ENCODE data around the gene ACSL5. TPM values are rescaled to one million over a fixed set of nuclear protein-coding genes. Genes with fewer than 3 reads are reported as not detected.
A peak's percentile ranks its signal among the peaks of the same experiment; 100 is the strongest.

Gene ACSL5
- total RNA-seq, 1 donor from 2014 or later, result 9.3 TPM

DNA sequence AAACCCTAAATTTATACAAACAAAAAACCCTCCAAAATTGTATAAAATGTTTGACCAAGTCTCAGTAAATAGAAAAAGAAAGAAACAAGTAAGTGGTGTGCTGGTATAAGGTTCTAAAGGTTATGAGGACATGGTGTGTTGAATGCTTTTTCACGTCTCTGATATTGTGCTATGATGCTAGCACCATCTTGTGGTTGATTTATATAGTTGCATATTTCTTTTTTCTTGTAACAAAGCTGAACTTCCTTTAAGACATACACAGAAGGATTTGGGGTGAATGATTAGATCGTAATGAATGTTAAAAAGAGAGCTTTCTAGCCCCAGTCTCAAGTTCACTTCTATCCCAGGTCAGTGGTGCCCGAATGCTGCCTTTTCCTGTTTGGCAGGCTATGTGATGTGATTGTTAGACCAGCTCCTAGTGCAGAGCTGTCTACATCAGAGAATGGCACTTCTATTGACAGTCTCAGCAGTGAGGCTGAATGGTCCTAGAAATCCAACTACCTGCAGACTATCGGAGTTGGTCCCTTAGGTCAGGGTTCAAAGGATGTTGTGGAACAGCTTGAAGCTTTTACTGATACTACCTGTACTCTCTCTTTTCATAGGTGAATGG, 98.1 kb downstream of the ACSL5 start:
- peak; percentile 38 to 75 (median 64) for TF ChIP-seq CTCF (IDR thresholded peaks at IDR 0.05)
- no peak overlapping the region for H3K4me3 ChIP-seq
- peaks cover 0 to 10% of the 10 kb centered on the region in 2 donors for H3K36me3 ChIP-seq
- H3K9me3 ChIP-seq, result no peaks in the 10 kb centered on the region
- intact Hi-C loops (cut with DNase I), result loop anchor here (5.0 kb wide), 1 partner anchor 1050 kb away; no protein-coding TSS in a partner anchor
- peak overlapping the region; percentile 18 to 46 for H3K27ac ChIP-seq
- H3K4me1 ChIP-seq, result peaks cover 0 to 3% of the 10 kb centered on the region in 2 donors
- H3K27me3 ChIP-seq, result no peaks in the 10 kb centered on the region
- no peak for DNase-seq (ENCODE audit: low spot score in 2 of 2)

GRCh38 chr10:112475575-112476218, 101.8 kb downstream of the ACSL5 start:
- H3K4me3 ChIP-seq, result no peak overlapping the region
- intact Hi-C loops (cut with DNase I), result loop anchor here (5.0 kb wide), 1 partner anchor 912 kb away; no protein-coding TSS in a partner anchor

More at GRCh38 chr10:112475575-112476218, 101.8 kb downstream of the ACSL5 start:
- Histone ChIP-seq H3K9me3 (no peaks in the 10 kb centered on the region), H3K36me3 (no peaks in the 10 kb centered on the region), H3K27me3 (no peaks in the 10 kb centered on the region), H3K27ac (no peak overlapping the region), H3K4me1 (peaks cover 0 to 3% of the 10 kb centered on the region in 2 donors)
- no peak for DNase-seq (ENCODE audit: low spot score in 2 of 2)
- peak in 1 of 3 experiments; percentile 50 for TF ChIP-seq CTCF (IDR thresholded peaks at IDR 0.05)

Other genes with a start within 250 kb of the ACSL5 start
- 3.2 TPM for gene GPAM, start 190.4 kb upstream of the ACSL5 start, total RNA-seq
- not detected for gene TECTB, start 90.7 kb upstream of the ACSL5 start, total RNA-seq
- 67.3 TPM for gene ZDHHC6, start 72.8 kb downstream of the ACSL5 start, total RNA-seq
- gene VTI1A, start 73.1 kb downstream of the ACSL5 start, total RNA-seq, result 32.5 TPM